NB4 (cell line): ENCODE results near the gene TENM4.

Source experiments
- MYC ChIP-seq: IDR thresholded peaks from 2 replicates; pipeline ENCODE4 v1.6.1; 2011; ENCODE audit warnings: low read depth, low read length
- POLR2A ChIP-seq: IDR thresholded peaks from 2 replicates; pipeline ENCODE4 v1.6.1; 2011; ENCODE audit warnings: mild to moderate bottlenecking; ENCODE audit not compliant: insufficient read length; ENCODE audit errors: extremely low read depth
- TF ChIP-seq, protein P1 (sequence below): IDR thresholded peaks from one replicate; pipeline ENCODE4 v1.5.1; 2012; ENCODE audit warnings: low read depth, low read length
- TF ChIP-seq, protein P2 (sequence below): IDR thresholded peaks from 2 replicates; pipeline ENCODE4 v1.6.1; 2011; ENCODE audit warnings: low read depth, low read length

- TF ChIP-seq, protein P1, sequence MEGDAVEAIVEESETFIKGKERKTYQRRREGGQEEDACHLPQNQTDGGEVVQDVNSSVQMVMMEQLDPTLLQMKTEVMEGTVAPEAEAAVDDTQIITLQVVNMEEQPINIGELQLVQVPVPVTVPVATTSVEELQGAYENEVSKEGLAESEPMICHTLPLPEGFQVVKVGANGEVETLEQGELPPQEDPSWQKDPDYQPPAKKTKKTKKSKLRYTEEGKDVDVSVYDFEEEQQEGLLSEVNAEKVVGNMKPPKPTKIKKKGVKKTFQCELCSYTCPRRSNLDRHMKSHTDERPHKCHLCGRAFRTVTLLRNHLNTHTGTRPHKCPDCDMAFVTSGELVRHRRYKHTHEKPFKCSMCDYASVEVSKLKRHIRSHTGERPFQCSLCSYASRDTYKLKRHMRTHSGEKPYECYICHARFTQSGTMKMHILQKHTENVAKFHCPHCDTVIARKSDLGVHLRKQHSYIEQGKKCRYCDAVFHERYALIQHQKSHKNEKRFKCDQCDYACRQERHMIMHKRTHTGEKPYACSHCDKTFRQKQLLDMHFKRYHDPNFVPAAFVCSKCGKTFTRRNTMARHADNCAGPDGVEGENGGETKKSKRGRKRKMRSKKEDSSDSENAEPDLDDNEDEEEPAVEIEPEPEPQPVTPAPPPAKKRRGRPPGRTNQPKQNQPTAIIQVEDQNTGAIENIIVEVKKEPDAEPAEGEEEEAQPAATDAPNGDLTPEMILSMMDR: no peak
- no peak for TF ChIP-seq POLR2A
- TF ChIP-seq, protein P2, sequence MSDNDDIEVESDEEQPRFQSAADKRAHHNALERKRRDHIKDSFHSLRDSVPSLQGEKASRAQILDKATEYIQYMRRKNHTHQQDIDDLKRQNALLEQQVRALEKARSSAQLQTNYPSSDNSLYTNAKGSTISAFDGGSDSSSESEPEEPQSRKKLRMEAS: no peak
- TF ChIP-seq MYC: no peak
These were observed 473.0 kb downstream of the TENM4 start for GRCh38 chr11:78967811-78968210.
